HG03159 (cell line): ENCODE results near the gene IGFBP5.

Experiments
- ATAC-seq: cut with Tn5 transposase; IDR thresholded peaks from one replicate; pipeline ENCODE4 v1.9.1; 2021; ENCODE audit warnings: mild to moderate bottlenecking, moderate library complexity; ENCODE audit not compliant: unreplicated experiment

Gene IGFBP5

DNA sequence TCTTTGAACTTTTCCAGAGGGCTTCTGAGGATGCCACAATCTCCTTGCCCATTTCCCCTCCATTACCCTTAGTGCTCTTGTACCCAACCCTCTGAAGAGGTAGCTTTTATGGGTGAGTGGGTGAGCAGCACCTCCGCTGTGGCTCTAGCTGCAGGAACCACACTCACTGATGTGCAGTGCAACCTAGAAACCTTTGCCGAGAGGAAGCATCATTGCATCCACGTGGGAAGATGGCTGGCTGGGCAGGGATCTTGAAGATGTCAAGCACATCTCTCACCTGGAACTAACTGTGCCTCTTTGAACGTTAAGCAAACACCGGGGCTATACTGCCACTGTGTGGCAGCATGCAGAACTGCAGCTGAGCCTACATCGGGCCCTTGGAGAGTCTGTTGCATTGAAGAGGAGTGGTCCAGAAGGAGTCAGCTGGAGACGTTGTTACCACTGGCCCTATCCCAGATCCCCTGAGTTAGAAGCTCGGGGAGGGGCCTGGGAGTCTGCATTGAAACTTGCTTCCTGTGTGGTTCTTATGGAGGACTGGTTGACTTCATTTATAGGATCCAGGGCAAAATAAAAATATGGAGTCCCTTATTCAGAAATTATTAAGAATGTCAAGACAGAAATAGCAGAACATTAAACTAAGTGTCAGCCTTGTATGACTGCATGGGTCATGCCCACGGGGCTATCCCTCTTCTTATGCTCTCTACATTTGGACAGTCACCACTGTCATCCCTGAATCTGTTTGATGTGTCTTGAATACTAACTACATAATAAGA is 28.7 kb downstream of the IGFBP5 start:
- peak; percentile 83 for ATAC-seq

DNA sequence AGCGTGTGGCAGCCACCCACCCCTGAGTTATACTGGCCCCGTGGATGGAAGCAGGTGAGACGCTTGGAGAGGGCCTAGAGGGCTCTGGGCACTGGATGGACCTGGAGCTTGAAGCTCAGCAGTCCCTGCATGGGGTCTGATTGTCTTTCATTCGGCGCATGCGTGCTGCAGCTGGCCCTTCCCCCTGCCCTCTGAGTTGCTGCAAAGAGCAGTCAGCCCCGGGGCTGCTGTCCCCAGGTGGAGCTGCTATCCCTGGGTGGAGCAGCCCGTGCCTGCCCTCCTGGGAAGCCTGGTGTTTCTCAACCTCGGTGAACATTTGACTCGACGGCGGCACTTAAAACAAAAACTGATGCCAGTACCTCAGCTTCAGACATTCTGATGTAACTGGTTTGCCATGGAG is 29.6 kb downstream of the IGFBP5 start:
- ATAC-seq, result no peak

DNA sequence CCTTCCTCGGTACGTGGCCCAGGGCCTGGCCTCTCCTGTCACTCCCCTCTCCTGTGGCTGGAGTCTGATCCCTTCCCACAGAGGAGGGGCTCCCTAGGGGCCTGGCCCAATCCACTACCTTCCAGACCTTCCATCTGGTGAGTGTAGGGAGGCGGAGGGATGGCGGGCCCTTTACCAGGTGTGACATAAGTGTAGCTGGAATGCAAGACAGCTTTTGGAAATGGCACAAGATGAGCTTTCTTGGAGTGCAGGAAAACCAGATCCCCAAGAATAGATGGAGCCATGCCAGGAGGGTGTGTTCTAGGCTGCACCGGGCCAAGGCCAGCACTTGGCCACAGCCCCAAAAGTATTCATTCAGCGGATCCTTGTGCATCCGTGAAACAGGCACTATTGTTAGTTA is 30.1 kb downstream of the IGFBP5 start:
- ATAC-seq, result no peak

DNA sequence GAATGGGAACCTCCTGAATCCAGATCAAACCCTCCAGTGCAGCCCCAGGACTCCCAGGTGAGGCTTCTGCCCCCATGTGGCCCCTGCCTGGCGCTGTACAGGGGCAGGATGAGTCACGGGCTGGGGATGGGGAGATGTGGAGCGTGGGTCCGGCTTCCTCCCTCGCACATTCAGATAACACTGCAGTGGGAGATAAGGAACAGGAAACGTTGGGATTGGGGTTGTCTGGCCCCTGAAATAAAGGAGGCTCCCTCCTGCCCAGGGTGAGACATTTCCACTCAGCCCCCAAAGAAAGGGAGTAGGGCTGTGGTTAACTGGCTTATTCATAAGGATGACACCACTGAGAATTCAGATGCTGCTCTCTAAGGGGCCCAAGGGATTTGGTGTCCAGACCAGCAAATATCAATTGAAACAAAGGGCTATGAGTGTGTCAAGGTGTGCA is 30.7 kb downstream of the IGFBP5 start:
- no peak for ATAC-seq

DNA sequence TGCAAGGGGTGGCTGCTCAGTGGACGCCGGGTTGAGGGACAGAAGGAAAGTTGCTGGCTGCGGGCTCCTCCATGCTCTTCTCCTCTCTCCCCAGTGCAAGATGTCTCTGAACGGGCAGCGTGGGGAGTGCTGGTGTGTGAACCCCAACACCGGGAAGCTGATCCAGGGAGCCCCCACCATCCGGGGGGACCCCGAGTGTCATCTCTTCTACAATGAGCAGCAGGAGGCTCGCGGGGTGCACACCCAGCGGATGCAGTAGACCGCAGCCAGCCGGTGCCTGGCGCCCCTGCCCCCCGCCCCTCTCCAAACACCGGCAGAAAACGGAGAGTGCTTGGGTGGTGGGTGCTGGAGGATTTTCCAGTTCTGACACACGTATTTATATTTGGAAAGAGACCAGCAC is 31.5 kb downstream of the IGFBP5 start:
- no peak for ATAC-seq

DNA sequence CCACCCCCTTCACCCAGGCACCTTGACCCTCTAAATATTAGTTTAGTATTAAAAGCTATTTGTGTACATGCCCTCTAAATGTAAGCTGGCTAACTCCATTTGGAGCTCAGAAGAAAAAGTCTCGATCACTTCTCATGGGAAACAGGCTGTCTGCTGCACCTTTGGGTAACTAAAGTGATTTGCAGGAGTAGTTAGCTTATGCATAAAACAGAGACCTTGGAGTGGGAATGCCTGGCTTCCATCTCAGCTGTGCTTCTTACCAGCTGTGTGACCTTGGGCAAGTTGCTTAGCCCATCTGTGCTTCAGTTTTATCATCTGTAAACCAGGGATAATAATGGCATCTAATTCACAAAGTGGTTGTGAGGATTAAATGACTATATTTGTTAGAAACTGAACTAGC is 32.2 kb downstream of the IGFBP5 start:
- no peak for ATAC-seq

DNA sequence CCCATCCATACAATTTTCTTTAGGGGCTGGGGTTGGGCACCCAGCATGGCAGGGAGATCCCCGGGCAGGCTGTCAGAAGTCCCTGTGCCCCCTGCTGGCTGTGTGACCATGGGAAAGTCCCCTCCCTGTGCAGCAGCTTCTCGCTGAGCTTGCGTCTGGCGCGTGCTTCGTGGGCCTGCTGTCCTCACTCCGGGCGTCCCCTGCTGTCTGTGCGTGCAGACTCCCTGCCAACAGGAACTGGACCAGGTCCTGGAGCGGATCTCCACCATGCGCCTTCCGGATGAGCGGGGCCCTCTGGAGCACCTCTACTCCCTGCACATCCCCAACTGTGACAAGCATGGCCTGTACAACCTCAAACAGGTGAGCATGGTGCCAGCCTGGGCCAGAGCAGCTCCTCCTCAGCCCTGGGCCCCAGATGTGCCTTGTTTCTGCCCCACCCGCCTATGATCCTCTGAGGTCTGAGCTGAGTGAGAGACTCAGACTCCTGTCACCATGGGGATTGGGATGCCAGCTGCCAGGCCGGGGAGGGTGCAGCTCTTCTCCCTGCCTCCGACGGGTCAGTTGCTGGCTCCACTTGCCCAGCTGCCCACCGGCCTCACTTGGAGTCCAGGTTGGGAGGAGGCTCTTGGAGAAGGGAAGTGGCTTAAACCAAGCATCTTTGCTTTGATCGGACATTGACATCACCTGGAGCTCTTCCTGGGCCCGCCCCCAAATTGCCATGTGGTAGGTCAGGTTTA is 33.5 kb downstream of the IGFBP5 start:
- no peak for ATAC-seq

DNA sequence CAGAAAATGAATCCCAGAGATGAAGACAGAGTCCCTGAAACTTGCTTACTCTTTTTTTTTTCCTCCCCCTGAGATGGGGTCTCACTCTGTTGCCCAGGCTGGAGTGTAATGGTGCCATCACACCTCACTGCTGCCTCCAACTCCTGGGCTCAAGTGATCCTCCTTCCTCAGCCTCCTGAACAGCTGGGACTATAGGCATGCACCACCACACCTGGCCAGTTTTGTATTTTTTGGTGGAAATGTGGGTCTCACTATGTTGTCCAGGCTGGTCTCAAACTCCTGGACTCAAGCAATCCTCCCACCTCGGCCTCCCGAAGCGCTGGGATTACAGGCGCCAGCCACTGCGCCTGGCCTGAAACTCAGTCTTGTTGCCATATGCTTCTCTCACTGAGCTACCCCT is 34.3 kb downstream of the IGFBP5 start:
- no peak for ATAC-seq

DNA sequence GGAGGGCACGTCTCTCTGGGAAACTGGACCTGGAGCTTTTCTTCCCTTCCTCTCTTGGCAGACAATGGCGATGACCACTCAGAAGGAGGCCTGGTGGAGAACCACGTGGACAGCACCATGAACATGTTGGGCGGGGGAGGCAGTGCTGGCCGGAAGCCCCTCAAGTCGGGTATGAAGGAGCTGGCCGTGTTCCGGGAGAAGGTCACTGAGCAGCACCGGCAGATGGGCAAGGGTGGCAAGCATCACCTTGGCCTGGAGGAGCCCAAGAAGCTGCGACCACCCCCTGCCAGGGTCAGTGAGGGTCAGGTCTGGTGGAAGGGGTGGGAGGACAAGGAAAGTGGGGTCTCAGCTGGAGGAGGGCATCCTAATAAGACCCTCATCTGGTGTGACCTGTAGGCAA is 34.9 kb downstream of the IGFBP5 start:
- no peak for ATAC-seq

DNA sequence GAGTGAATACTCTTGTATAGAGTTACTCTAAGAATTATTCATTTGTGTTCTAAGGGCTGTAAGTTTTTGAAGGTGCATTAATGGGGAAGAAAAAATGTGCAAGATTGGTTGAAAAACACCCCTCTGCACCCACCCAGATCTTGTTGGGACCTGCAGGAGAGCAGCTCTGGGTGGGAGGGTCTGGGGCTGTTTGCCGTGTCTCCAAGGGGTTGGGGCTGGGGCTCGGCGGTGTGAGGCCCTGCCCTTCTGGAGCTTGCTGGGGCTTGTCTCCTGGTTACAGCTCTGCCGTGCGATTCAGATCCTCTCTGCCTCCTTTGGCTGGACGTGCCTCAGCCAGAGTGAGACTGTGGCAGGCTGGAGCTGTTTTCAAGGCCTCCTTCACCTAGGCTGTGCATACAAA is 36.1 kb downstream of the IGFBP5 start:
- no peak for ATAC-seq

DNA sequence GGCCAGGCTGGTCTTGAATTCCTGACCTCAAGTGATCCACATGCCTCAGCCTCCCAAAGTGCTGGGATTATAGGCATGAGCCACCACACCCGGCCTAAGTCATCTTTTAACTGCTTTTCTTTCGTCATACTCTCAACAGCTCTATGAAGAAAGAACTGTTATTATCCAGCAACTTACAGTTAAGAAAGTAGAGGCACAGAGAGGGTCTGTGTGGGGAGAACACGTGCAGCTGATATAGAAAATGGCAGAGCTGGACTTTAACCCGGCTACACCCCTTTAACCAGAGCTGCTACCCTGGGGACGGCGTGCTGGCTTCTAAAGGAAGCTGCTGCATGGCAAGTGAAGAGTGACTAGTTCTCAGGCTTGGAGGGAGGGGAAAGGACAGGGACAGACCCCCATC is 36.6 kb downstream of the IGFBP5 start:
- no peak for ATAC-seq

DNA sequence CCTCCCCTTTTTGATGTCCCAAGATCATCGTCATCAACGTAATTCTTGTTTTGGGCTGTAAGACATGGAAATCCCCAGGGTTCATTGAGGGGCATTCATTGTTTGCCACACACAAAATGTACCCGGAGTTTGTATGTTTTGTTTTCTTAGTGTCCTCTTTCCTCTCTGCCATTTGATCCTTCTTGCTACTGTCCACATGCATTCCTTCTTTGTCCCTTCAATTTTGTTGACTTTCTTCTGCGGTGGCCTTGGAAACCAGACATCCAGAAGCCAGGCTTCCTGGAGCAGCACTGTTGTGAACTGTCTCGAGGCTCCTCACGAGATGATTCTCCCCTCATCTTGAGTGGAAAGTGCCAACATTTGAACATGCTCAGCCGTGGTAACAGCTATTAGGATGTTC is 37.4 kb downstream of the IGFBP5 start:
- no peak for ATAC-seq

DNA sequence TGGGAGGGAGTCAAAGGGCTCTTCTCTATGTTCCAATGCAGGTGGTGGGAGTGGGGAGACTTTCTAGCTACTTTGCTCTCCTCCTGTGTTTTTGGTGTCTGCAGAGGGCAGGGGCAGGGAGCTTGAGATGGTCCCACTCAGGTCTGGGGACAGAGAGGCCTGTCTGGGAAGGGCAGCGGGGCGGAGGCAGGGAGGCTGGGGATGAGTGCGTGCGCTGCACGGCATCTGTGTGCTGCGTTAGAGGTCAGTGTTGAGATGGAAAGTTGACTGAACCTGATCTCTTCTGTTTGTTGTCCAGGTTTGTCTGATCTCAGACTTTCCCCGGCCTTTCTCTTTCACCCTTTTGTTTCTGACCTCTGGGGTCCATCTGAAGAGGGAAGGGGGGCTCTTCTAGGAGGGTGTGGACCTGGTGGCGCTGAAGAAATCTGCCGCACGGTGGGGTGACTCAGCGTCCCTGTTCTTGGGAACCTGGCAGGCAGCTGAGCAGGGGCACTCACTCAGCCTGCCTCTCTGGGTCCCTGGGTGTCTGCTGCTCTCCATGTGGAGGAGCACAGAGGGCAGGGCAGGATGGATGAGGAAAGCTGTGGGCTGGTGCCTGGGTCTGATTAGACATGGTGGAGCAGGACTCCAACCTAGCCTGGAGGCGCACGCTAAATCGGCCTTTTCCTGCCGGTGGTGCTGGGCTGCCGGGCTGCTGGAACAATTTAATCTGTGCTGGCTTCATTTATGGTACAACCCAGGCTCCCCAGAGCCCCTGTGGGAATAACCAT is 38.1 kb downstream of the IGFBP5 start:
- no peak for ATAC-seq

DNA sequence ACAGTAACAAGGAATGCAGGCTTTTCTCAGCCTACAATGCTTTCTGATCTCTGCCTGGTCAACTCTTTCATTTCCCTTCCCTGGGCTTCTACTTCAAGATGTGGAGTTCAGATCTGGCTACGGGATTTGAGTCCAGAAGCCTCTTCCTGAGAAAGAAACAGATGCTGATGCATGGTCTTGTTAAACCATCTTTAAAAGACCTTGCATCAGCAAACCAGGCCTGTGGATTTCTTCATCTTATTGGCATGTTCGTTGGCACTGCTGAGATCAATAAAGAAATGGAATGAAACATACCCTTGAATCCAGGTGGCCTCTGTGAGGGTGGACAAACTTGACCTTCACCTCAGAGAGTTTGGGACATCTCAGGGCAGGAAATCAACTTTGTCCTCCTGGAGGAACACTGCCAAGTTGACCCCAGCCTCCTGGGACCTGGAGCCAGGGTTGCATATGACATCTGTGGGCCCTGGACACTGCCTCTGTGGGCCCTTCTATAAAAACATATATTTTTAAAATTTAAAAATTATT is 40.8 kb downstream of the IGFBP5 start:
- ATAC-seq, result no peak

DNA sequence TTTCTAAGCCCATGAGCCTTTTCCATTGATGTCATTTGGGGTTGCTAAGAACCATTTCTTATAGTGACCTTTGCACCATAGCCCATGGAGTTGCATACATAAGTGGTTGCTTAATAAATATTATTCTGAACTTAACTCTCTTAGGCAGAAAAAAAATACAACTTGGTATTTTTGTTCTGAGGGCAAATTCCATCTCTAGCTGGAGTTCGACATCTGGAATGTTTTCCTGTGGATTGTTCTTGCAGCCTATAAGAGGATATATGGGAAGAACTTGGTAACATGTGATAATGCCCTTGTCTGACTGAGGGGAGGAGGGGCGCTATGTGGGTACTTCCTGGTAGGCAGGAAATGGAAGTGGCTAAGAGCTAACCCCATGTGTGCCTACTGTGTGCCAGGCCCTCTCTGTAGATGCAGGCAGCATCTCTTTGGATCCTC is 41.4 kb downstream of the IGFBP5 start:
- ATAC-seq, result no peak

DNA sequence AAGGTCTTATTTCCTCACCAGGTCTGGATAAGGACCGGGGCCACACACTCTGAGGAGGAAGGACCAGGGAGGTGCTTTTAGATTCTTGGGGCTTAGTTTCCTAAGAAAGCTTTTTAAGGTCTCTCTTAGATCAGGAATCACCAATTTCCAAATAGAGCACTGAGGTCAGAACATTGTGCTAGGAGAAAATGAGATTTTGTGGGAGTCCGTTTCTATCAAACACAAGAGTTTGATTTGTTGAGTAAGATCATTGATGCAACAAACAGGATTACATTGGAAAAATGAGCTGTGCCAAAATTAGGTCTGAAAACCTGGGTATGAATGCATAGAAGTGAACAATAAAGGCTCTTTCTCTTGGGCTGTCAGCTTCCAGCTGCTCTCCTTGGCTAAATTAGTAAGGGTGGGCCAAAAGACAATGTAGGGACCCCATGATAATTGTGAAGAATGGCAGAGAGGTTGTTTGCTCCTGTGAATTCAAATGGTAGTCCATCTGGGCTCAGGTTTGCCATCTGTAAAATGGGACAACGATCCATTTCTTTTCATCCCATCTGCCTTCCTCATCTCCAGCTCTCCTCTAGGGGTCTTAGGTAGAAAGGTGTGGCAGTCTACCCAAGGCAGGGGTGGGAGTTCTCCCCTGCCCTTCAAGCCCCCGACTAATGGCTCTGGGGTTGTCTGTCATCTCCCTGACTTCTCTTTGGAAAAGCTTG is 42.1 kb downstream of the IGFBP5 start:
- ATAC-seq, result no peak

DNA sequence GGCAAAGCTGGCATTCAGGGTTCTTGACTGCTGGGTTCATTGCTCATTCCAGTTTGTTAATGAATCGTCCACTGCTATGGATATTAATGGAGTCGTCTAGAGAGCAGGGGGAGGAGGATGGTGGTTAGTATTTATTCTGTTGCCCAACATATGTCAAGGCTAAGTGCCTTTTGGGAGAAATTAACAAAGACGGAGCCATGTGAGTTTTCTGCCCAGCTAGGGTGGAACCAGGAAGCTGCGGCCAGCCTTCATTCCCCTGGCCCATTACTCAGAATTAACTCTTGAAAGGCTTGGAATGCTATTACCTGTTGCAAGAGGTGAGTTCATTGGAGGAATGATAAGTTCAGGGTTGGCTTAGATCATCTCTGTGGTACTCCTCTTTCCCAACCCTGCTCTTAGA is 42.8 kb downstream of the IGFBP5 start:
- ATAC-seq, result no peak

DNA sequence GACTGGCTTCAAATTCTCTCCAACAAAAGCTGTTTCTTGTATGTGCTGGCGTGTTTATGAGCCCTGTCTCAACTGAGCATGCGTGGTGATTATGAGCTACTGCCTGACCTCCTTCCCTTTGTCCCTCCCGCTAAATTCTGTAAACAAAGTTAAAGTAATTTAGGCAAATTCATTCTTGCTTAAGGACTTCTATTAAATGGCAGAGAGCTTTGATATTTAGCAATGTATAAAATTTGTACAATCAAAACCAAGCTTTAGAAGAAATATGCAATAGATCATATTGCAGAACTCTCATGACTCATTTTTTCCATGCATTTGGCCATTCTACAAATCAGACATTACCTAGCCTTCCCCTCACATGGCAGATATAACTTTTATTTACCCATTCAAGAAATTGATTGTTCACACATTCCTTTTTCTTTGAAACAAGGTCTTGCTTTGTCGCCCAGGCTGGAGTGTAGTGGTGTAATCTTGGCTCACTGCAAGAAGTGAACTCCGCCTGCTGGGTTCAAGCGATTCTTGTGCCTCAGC is 43.9 kb downstream of the IGFBP5 start:
- ATAC-seq, result no peak

DNA sequence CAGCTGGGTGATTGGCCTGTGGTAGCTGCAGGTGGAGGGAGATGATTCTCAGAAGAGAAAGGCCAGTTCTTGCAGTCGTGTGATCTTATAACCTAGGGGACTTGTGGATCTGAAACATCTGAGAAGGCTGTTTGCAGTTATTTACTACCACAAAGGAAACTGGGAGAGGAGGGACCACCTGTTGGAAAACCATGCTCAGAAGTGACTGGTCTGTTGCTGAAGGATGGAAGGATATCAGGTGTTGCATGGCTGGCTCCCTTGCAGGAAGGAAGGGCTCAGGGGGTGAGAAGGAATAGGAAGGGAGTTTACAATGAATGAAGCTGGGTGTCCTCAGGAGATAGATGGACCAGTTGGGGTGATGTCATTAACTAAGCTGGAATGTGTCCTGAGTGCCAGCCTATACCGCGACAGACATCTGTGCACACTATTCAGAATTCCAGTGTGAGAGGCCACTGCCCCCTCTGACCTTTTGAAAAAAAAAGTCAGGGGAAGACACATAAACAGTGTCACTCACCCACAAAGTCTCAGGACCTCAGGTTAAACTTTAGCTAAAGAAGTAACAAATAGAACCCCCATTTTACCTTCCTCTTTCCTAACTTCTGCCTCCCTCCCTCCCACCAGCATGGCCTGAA is 44.6 kb downstream of the IGFBP5 start:
- ATAC-seq, result no peak

DNA sequence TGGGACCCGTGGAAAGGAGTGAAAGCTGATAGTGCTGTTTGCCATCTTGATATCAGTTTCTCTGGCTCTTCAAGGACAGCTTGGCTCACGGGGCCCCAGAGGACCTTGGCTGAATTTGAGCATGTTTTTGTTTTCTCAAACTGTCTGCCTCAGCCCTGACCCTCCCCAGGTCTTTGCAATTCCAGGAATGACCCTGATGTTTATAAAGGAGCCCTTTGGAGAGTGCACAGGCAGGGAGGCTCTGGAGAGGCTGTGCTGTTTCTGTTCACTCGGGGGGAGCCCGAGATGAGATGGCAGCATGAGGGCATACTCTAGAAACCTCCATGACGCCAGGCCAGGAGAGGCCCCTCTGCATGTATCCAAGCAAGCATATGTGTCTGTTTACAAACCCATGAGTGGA is 45.8 kb downstream of the IGFBP5 start:
- ATAC-seq, result no peak
